Measurements from ENCODE around the gene SCYGR3. TPM values are rescaled to one million over a fixed set of nuclear protein-coding genes. Genes with fewer than 3 reads are reported as not detected.

SCYGR3 gene
- total and polyA plus RNA-seq, 2 of the 8 experiments (the other 6 are each of a cell fraction or from before 2014, with no cell fraction given) = not detected

GRCh38 chr2:227607941-227608340 lies 6.7 kb downstream of the SCYGR3 start:
- Histone ChIP-seq H2AFZ (ENCODE audit: low read length) (peak overlapping the region; percentile 29; the same call in 1 of the 2 replicates), H3K36me3 (ENCODE audit: control insufficient read depth in 2 of 4, insufficient read depth in 4 of 4, low read length in 3 of 4) (no peaks in the 10 kb centered on the region), H3K23me2 (ENCODE audit: low read depth, low read length) (no peaks in the 10 kb centered on the region), H4K5ac (ENCODE audit: insufficient read length, low read depth, low read length) (no peak overlapping the region), H2BK5ac (ENCODE audit: low read depth, low read length) (no peak overlapping the region), H3K23ac (ENCODE audit: insufficient read length) (no peak overlapping the region), H3K27ac (ENCODE audit: low read depth, low read length) (no peak overlapping the region), H2AK5ac (ENCODE audit: low read depth, low read length) (no peak overlapping the region), H3K18ac (ENCODE audit: extremely low read depth, low read length) (no peak overlapping the region), H3K4me3 (ENCODE audit: extremely low read depth in 1 of 4, insufficient read depth in 2 of 4, low read depth in 3 of 4, low read length in 4 of 4) (no peak overlapping the region), H4K91ac (replicated peaks; ENCODE audit: insufficient read length, low read length) (no peak overlapping the region), H3K4ac (replicated peaks; ENCODE audit: insufficient read length, low read depth, low read length) (no peak overlapping the region), H2BK15ac (ENCODE audit: low read length) (no peak overlapping the region), H3K27me3 (replicated peaks in 1 of 4; ENCODE audit: control insufficient read depth in 3 of 4, extremely low read depth in 1 of 4, insufficient read depth in 3 of 4, low read length in 3 of 4) (no peaks in the 10 kb centered on the region), H2BK12ac (ENCODE audit: low read depth, low read length) (no peak overlapping the region), H3K56ac (replicated peaks; ENCODE audit: insufficient read length, low read depth, low read length) (no peak overlapping the region), H2BK120ac (replicated peaks; ENCODE audit: low read depth, low read length) (no peak overlapping the region), H4K8ac (ENCODE audit: extremely low read depth, insufficient read depth, low read length) (no peak overlapping the region), H4K20me1 (replicated peaks in 1 of 2; ENCODE audit: control insufficient read depth in 1 of 2, insufficient read depth in 2 of 2, low read length in 2 of 2) (no peaks in the 10 kb centered on the region), H3K79me1 (ENCODE audit: low read depth, low read length) (no peaks in the 10 kb centered on the region), H3K4me2 (ENCODE audit: insufficient read depth in 1 of 2, low read depth in 2 of 2, low read length in 2 of 2) (no peak overlapping the region), H3K4me1 (replicated peaks in 1 of 4; ENCODE audit: control insufficient read depth in 3 of 4, insufficient read depth in 4 of 4, low read length in 3 of 4) (no peaks in the 10 kb centered on the region), H3K79me2 (ENCODE audit: control insufficient read depth in 1 of 2, insufficient read depth in 2 of 2, low read length in 2 of 2) (no peaks in the 10 kb centered on the region), H3K9ac (replicated peaks in 1 of 4; ENCODE audit: extremely low read depth in 1 of 4, low read depth in 3 of 4, low read length in 3 of 4) (no peak overlapping the region), H3K9me3 (ENCODE audit: insufficient read depth in 2 of 2, low read depth in 1 of 2, low read length in 1 of 2) (no peaks in the 10 kb centered on the region), H3K14ac (ENCODE audit: insufficient read length) (no peak overlapping the region), H2BK20ac (ENCODE audit: low read length) (no peak overlapping the region)
- DNase-seq (ENCODE audit: low read depth in 1 of 2, low spot score in 2 of 2) = no peak
- ChIA-PET CTCF (ENCODE audit: partially characterized antibody) (interaction anchor here (0.5 kb wide), 1 partner anchor 482 kb away, joined by 3 read pairs; no protein-coding TSS in a partner anchor), POLR2A (ENCODE audit: partially characterized antibody) (no interaction called here)
- TF ChIP-seq CEBPB (IDR thresholded peaks at IDR 0.05; ENCODE audit: low read depth, low read length) (no peak), KDM4A (IDR thresholded peaks at IDR 0.05; ENCODE audit: low read depth, low read length, severe bottlenecking) (no peak), MAX (IDR thresholded peaks at IDR 0.05) (no peak), RBBP5 (IDR thresholded peaks at IDR 0.05; ENCODE audit: borderline replicate concordance, low read depth, low read length) (no peak), KDM1A (IDR thresholded peaks at IDR 0.05; ENCODE audit: borderline replicate concordance, low read length) (no peak), SP1 (IDR thresholded peaks at IDR 0.05; ENCODE audit: low read depth, low read length) (no peak), NRF1 (IDR thresholded peaks at IDR 0.05; ENCODE audit: low read depth, low read length) (no peak), EGR1 (IDR thresholded peaks at IDR 0.05; ENCODE audit: borderline replicate concordance, low read depth, low read length) (no peak), RFX5 (IDR thresholded peaks at IDR 0.05; ENCODE audit: borderline replicate concordance, low read depth, low read length) (no peak), BACH1 (IDR thresholded peaks at IDR 0.05; ENCODE audit: low read length) (no peak), CBX5 (IDR thresholded peaks at IDR 0.05; ENCODE audit: low read depth, low read length) (no peak), SP2 (IDR thresholded peaks at IDR 0.05; ENCODE audit: low read length) (no peak)
- no peak for FAIRE-seq
- WGBS, 2 experiments (ENCODE audit: extremely low coverage in 1 of 2, insufficient coverage in 1 of 2, insufficient read length in 1 of 2, insufficient replicate concordance in 2 of 2, low coverage in 1 of 2, low lambda C conversion rate in 2 of 2, missing lambda C conversion rate in 1 of 2) = 98% methylated on average over 3 of the region's 3 CpGs; no CpG with 5 or more reads in 1 of the 2 experiments
